ENCODE data around the gene RSRC2.
"Not testable (repeated sequence)": the region's sequence is repeated elsewhere in the genome, so short reads cannot be mapped to it uniquely, and the experiment has no call there.

The RSRC2 gene

GRCh38 chr12:122500685-122501488 lies 25.8 kb downstream of the RSRC2 start, which contains the start of gene ZCCHC8:
Gene ZCCHC8 (minus strand): TSS chr12:122500932. CDS start chr12:122500840, 92 bp downstream.
- Histone ChIP-seq H3K9ac (peak within 1 kb of the TSS; percentile 91 to 97 (median 94)), H3K9me3 (replicated peaks in 1 of 11) (no peaks in the 10 kb centered on the region), H4K20me1 (peaks cover 0 to 67% (median 31%) of the 10 kb centered on the region in 11 experiments; a peak in 16 of 22 replicates), H3K4me1 (peaks cover 44 to 74% (median 58%) of the 10 kb centered on the region in 10 experiments), H3K4me2 (peak within 1 kb of the TSS; percentile 76 to 99 (median 86)), H3K27me3 (no peaks in the 10 kb centered on the region), H3K27ac (peak within 1 kb of the TSS; percentile 89 to 97 (median 92)), H3K4me3 (peak within 1 kb of the TSS; percentile 80 to 96 (median 86)), H3K36me3 (peaks cover 36 to 56% (median 51%) of the 10 kb centered on the region in 11 experiments)
- TF ChIP-seq Cebpa-rat (IDR thresholded peaks at IDR 0.05): peak in 1 of 11 experiments; percentile 44; a peak in 1 of 22 replicates

- H3K4me3 ChIP-seq: peak overlapping the region; percentile 80 to 96 (median 86)
- peak overlapping the region; percentile 76 to 94 (median 86) for H3K4me2 ChIP-seq
- peaks cover 34 to 56% (median 51%) of the 10 kb centered on the region in 11 experiments for H3K36me3 ChIP-seq
- no peaks in the 10 kb centered on the region for H3K9me3 ChIP-seq (replicated peaks in 1 of 11)
- peaks cover 0 to 62% (median 31%) of the 10 kb centered on the region in 11 experiments; a peak in 18 of 22 replicates for H4K20me1 ChIP-seq
- H3K4me1 ChIP-seq: peaks cover 43 to 69% (median 53%) of the 10 kb centered on the region in 10 experiments
- peak overlapping the region; percentile 91 to 97 (median 94) for H3K9ac ChIP-seq
- no peaks in the 10 kb centered on the region for H3K27me3 ChIP-seq
- TF ChIP-seq Cebpa-rat (IDR thresholded peaks at IDR 0.05): peak in 5 of 11 experiments; percentile 20 to 78 (median 45); a peak in 5 of 22 replicates
- H3K27ac ChIP-seq: peak overlapping the region; percentile 89 to 97 (median 92)
Measured at GRCh38 chr12:122499991-122500684, 26.6 kb downstream of the RSRC2 start.

GRCh38 chr12:122495258-122495657 lies 31.5 kb downstream of the RSRC2 start:
- no peak overlapping the region for H3K9ac ChIP-seq
- H3K4me2 ChIP-seq: peak overlapping the region in 7 of 11 experiments; percentile 2 to 28 (median 22); a peak in 7 of 22 replicates
- no peak overlapping the region for H3K27ac ChIP-seq
- H3K4me1 ChIP-seq: peaks cover 24 to 51% (median 35%) of the 10 kb centered on the region in 10 experiments
- H4K20me1 ChIP-seq: peaks cover 0 to 68% (median 36%) of the 10 kb centered on the region in 11 experiments; a peak in 17 of 22 replicates
- H3K27me3 ChIP-seq: no peaks in the 10 kb centered on the region
- H3K4me3 ChIP-seq: no peak overlapping the region
- TF ChIP-seq Cebpa-rat (IDR thresholded peaks at IDR 0.05): no peak
- peaks cover 51 to 76% (median 74%) of the 10 kb centered on the region in 11 experiments for H3K36me3 ChIP-seq
- no peaks in the 10 kb centered on the region for H3K9me3 ChIP-seq (replicated peaks in 1 of 11)

- H3K9ac ChIP-seq; H3K4me2 ChIP-seq; H3K27ac ChIP-seq; H3K27me3 ChIP-seq; H3K9me3 ChIP-seq (replicated peaks in 1 of 11); H3K4me3 ChIP-seq: not testable (repeated sequence)
- H3K36me3 ChIP-seq: peaks cover 71 to 96% (median 95%) of the 10 kb centered on the region in 11 experiments
- H3K4me1 ChIP-seq: peaks cover 12 to 37% (median 21%) of the 10 kb centered on the region in 10 experiments
- H4K20me1 ChIP-seq: peaks cover 0 to 51% (median 29%) of the 10 kb centered on the region in 11 experiments; a peak in 17 of 22 replicates
Measured at GRCh38 chr12:122493222-122493621, 33.5 kb downstream of the RSRC2 start.

- peaks cover 0 to 45% (median 24%) of the 10 kb centered on the region in 11 experiments; a peak in 17 of 22 replicates for H4K20me1 ChIP-seq
- H3K27me3 ChIP-seq: no peaks in the 10 kb centered on the region
- no peak overlapping the region for H3K4me3 ChIP-seq
- H3K9ac ChIP-seq: no peak overlapping the region
- no peaks in the 10 kb centered on the region for H3K9me3 ChIP-seq (replicated peaks in 1 of 11)
- H3K27ac ChIP-seq: no peak overlapping the region
- H3K36me3 ChIP-seq: peaks cover 84 to 100% (median 99%) of the 10 kb centered on the region in 11 experiments
- no peak for TF ChIP-seq Cebpa-rat (IDR thresholded peaks at IDR 0.05)
- no peak overlapping the region for H3K4me2 ChIP-seq
- H3K4me1 ChIP-seq: peaks cover 5 to 24% (median 11%) of the 10 kb centered on the region in 10 experiments; a peak in 17 of 20 replicates
Measured at GRCh38 chr12:122491991-122492390, 34.7 kb downstream of the RSRC2 start.

- no peaks in the 10 kb centered on the region for H3K27me3 ChIP-seq
- no peak overlapping the region for H3K27ac ChIP-seq
- H3K4me1 ChIP-seq: peaks cover 0 to 8% (median 4%) of the 10 kb centered on the region in 10 experiments; a peak in 5 of 20 replicates
- H3K36me3 ChIP-seq: peaks cover 96 to 100% (median 99%) of the 10 kb centered on the region in 11 experiments
- no peak for TF ChIP-seq Cebpa-rat (IDR thresholded peaks at IDR 0.05)
- H3K4me3 ChIP-seq: no peak overlapping the region
- no peak overlapping the region for H3K4me2 ChIP-seq
- H3K9ac ChIP-seq: no peak overlapping the region
- no peaks in the 10 kb centered on the region for H3K9me3 ChIP-seq (replicated peaks in 1 of 11)
- peaks cover 1 to 36% (median 23%) of the 10 kb centered on the region in 11 experiments; a peak in 14 of 22 replicates for H4K20me1 ChIP-seq
Measured at GRCh38 chr12:122489038-122489437, 37.7 kb downstream of the RSRC2 start.

- not testable (repeated sequence) for H3K27ac ChIP-seq; H3K9me3 ChIP-seq (replicated peaks in 1 of 11)
- H3K36me3 ChIP-seq: peaks cover 95 to 100% (median 100%) of the 10 kb centered on the region in 11 experiments
Measured at GRCh38 chr12:122487807-122488206, 38.9 kb downstream of the RSRC2 start.

GRCh38 chr12:122486805-122487426 lies 39.8 kb downstream of the RSRC2 start:
- Histone ChIP-seq H3K36me3 (peaks cover 91 to 100% (median 97%) of the 10 kb centered on the region in 11 experiments), H3K9me3 (replicated peaks in 1 of 11) (no peaks in the 10 kb centered on the region), H3K9ac (0 out of 22 replicates have a peak overlapping the region, but pooled peaks of 1 of the 11 experiments have one; percentile 13), H3K27me3 (no peaks in the 10 kb centered on the region), H3K4me2 (no peak overlapping the region), H3K4me1 (no peaks in the 10 kb centered on the region), H3K4me3 (no peak overlapping the region), H4K20me1 (peaks cover 0 to 29% (median 8%) of the 10 kb centered on the region in 11 experiments; a peak in 11 of 22 replicates), H3K27ac (no peak overlapping the region)
- no peak for TF ChIP-seq Cebpa-rat (IDR thresholded peaks at IDR 0.05)

More at GRCh38 chr12:122487807-122488206, 38.9 kb downstream of the RSRC2 start:
- not testable (repeated sequence) for H3K4me3 ChIP-seq, H3K4me1 ChIP-seq, H3K9ac ChIP-seq, H3K4me2 ChIP-seq, H3K27me3 ChIP-seq
- H4K20me1 ChIP-seq: peaks cover 0 to 35% (median 11%) of the 10 kb centered on the region in 11 experiments; a peak in 13 of 22 replicates

- H3K4me3 ChIP-seq; H3K4me1 ChIP-seq; H3K4me2 ChIP-seq; H3K9me3 ChIP-seq (replicated peaks in 1 of 11); H3K27me3 ChIP-seq; H3K9ac ChIP-seq; H3K27ac ChIP-seq: not testable (repeated sequence)
- peaks cover 0 to 26% (median 5%) of the 10 kb centered on the region in 11 experiments; a peak in 7 of 22 replicates for H4K20me1 ChIP-seq
- H3K36me3 ChIP-seq: peaks cover 91 to 100% (median 97%) of the 10 kb centered on the region in 11 experiments
Measured at GRCh38 chr12:122486360-122486759, 40.4 kb downstream of the RSRC2 start.

GRCh38 chr12:122484385-122484784 lies 42.4 kb downstream of the RSRC2 start:
- H4K20me1 ChIP-seq: peaks cover 0 to 21% (median 5%) of the 10 kb centered on the region in 11 experiments; a peak in 7 of 22 replicates
- not testable (repeated sequence) for H3K9ac ChIP-seq; H3K9me3 ChIP-seq (replicated peaks in 1 of 11); H3K27ac ChIP-seq; H3K27me3 ChIP-seq; H3K4me2 ChIP-seq; H3K4me3 ChIP-seq; H3K4me1 ChIP-seq
- peaks cover 94 to 100% (median 97%) of the 10 kb centered on the region in 11 experiments for H3K36me3 ChIP-seq
